Mesenchymal stem cell (in vitro differentiated cells and primary cell): ENCODE data around the gene C10orf90.
"Not testable (repeated sequence)": the region's sequence is repeated elsewhere in the genome, so short reads cannot be mapped to it uniquely, and the experiment has no call there.

Experiments used
- DNase-seq: peaks from one replicate; pipeline ENCODE4 v3.0.0-alpha.2; 2013
- H2AFZ ChIP-seq: one replicate; pipeline ENCODE4 v1.6.1; 2013; ENCODE audit warnings: low read depth, mild to moderate bottlenecking, control low read depth, inconsistent platforms, low read length, moderate library complexity
- H2AK5ac ChIP-seq: 2 replicates; pipeline ENCODE4 v1.6.1; 2013; ENCODE audit warnings: low read length, moderate library complexity, mild to moderate bottlenecking, inconsistent platforms; ENCODE audit not compliant: severe bottlenecking
- H2BK120ac ChIP-seq: one replicate; pipeline ENCODE4 v1.6.1; 2013; ENCODE audit warnings: low read depth, mild to moderate bottlenecking, inconsistent platforms, low read length, moderate library complexity
- H2BK12ac ChIP-seq, 2 experiments: one replicate each; pipeline ENCODE4 v1.6.1; 2013; ENCODE audit warnings: inconsistent platforms in 2 of 2, low read length in 2 of 2, mild to moderate bottlenecking in 2 of 2, moderate library complexity in 2 of 2, control low read depth in 1 of 2
- H2BK15ac ChIP-seq: one replicate; pipeline ENCODE4 v1.6.1; 2013; ENCODE audit warnings: mild to moderate bottlenecking, low read depth, inconsistent platforms; ENCODE audit not compliant: poor library complexity, severe bottlenecking
- H2BK5ac ChIP-seq: 2 replicates; pipeline ENCODE4 v1.6.1; 2013; ENCODE audit warnings: low read depth, mild to moderate bottlenecking, low read length, control low read depth, inconsistent platforms; ENCODE audit not compliant: poor library complexity, severe bottlenecking
- H3K14ac ChIP-seq, 2 experiments: one replicate each; pipeline ENCODE4 v1.6.1; 2013; ENCODE audit warnings: inconsistent platforms in 2 of 2, low read length in 2 of 2, control low read depth in 1 of 2, mild to moderate bottlenecking in 1 of 2, moderate library complexity in 1 of 2
- H3K18ac ChIP-seq, 2 experiments: one replicate each; pipeline ENCODE4 v1.6.1; 2013; ENCODE audit warnings: inconsistent platforms in 2 of 2, low read length in 2 of 2, control low read depth in 1 of 2, low read depth in 1 of 2, mild to moderate bottlenecking in 1 of 2
- H3K23ac ChIP-seq, 2 experiments: one replicate each; pipeline ENCODE4 v1.6.1; 2013; ENCODE audit warnings: inconsistent platforms in 2 of 2, low read length in 2 of 2, mild to moderate bottlenecking in 2 of 2, moderate library complexity in 2 of 2, control low read depth in 1 of 2
- H3K27ac ChIP-seq: 2 replicates; pipeline ENCODE4 v1.5.1; 2013; ENCODE audit warnings: mild to moderate bottlenecking, moderate library complexity, low read length, control low read depth, inconsistent platforms; ENCODE audit not compliant: poor library complexity, severe bottlenecking
- H3K27me3 ChIP-seq, 2 experiments: 2 replicates each; pipeline versions ENCODE4 v1.6.1 to v1.7.0; 2013; ENCODE audit warnings: low read length in 2 of 2, mild to moderate bottlenecking in 2 of 2, moderate library complexity in 2 of 2, control low read depth in 1 of 2, inconsistent platforms in 1 of 2; ENCODE audit not compliant: control insufficient read depth in 1 of 2, insufficient read depth in 1 of 2
- H3K36me3 ChIP-seq, 2 experiments: 2 replicates each; pipeline versions ENCODE4 v1.6.1 to v1.7.0; 2013; ENCODE audit warnings: low read length in 2 of 2, control low read depth in 1 of 2, inconsistent platforms in 1 of 2, low read depth in 1 of 2, mild to moderate bottlenecking in 1 of 2; ENCODE audit not compliant: insufficient read depth in 2 of 2, control insufficient read depth in 1 of 2
- H3K4ac ChIP-seq, 2 experiments: one replicate each; pipeline ENCODE4 v1.6.1; 2013; ENCODE audit warnings: inconsistent platforms in 2 of 2, low read length in 2 of 2, mild to moderate bottlenecking in 2 of 2, moderate library complexity in 2 of 2, control low read depth in 1 of 2, low read depth in 1 of 2
- H3K4me1 ChIP-seq: 2 replicates; pipeline ENCODE4 v1.6.1; 2013; ENCODE audit warnings: low read depth, low read length, control low read depth; ENCODE audit not compliant: control insufficient read depth, insufficient read depth
- H3K4me2 ChIP-seq: 2 replicates; pipeline ENCODE4 v1.6.1; 2013; ENCODE audit warnings: low read length, mild to moderate bottlenecking, inconsistent platforms; ENCODE audit not compliant: poor library complexity, severe bottlenecking
- H3K4me3 ChIP-seq, 2 experiments: 2 replicates each; pipeline versions ENCODE4 v1.5.1 to v1.7.0; 2013; ENCODE audit warnings: low read length in 2 of 2, mild to moderate bottlenecking in 2 of 2, control low read depth in 1 of 2, low read depth in 1 of 2; ENCODE audit not compliant: insufficient read depth in 1 of 2
- H3K79me1 ChIP-seq: replicated peaks from 2 replicates; pipeline ENCODE4 v1.6.1; 2013; ENCODE audit warnings: mild to moderate bottlenecking, control low read depth, low read length, inconsistent platforms; ENCODE audit not compliant: poor library complexity, severe bottlenecking
- H3K9ac ChIP-seq: 2 replicates; pipeline ENCODE4 v1.7.0; 2013; ENCODE audit warnings: mild to moderate bottlenecking, low read length, moderate library complexity
- H3K9me3 ChIP-seq: 2 replicates; pipeline ENCODE4 v1.7.0; 2013; ENCODE audit warnings: mild to moderate bottlenecking, low read length; ENCODE audit not compliant: control insufficient read depth
- H4K8ac ChIP-seq: one replicate; pipeline ENCODE4 v1.6.1; 2013; ENCODE audit warnings: inconsistent platforms, mild to moderate bottlenecking, low read length, moderate library complexity
- H4K91ac ChIP-seq: one replicate; pipeline ENCODE4 v1.6.1; 2013; ENCODE audit warnings: mild to moderate bottlenecking, low read length, inconsistent platforms
- WGBS: methylation state at CpG from one replicate; pipeline ENCODE4 v1.1.7; 2013; ENCODE audit warnings: mixed read lengths; 5-methylcytosine and 5-hydroxymethylcytosine counted together

Gene C10orf90

DNA sequence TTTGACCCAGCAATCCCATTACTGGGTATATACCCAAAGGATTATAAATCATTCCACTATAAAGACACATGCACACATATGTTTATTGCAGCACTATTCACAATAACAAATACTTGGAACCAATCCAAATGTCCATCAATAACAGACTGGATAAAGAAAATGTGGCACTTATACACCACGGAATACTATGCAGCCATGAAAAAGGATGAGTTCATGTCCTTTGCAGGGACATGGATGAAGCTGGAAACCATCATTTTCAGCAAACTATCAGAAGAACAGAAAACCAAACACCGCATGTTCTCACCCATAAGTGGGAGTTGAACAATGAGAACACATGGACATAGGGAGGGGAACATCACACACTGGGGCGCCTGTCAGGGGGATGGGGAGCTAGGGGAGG, 291.3 kb downstream of the C10orf90 start:
- not testable (repeated sequence) for H3K27me3 ChIP-seq, H2BK120ac ChIP-seq, H2BK12ac ChIP-seq, H3K4me1 ChIP-seq, H3K18ac ChIP-seq, H3K14ac ChIP-seq, H3K9ac ChIP-seq, H4K91ac ChIP-seq, H4K8ac ChIP-seq, H3K23ac ChIP-seq, H3K4ac ChIP-seq, H3K27ac ChIP-seq, H3K4me2 ChIP-seq, DNase-seq, H2BK15ac ChIP-seq, H3K9me3 ChIP-seq, H3K4me3 ChIP-seq, H2AK5ac ChIP-seq, H2BK5ac ChIP-seq, H3K79me1 ChIP-seq, H2AFZ ChIP-seq
- peaks cover 14 to 63% of the 10 kb centered on the region in 2 experiments for H3K36me3 ChIP-seq
- WGBS = 100% methylated on average over 1 of the region's 3 CpGs

GRCh38 chr10:126376956-126377355, 293.5 kb downstream of the C10orf90 start:
- Histone ChIP-seq H3K4me3 (no peak overlapping the region), H2BK120ac (no peak overlapping the region), H3K27ac (peak overlapping the region; percentile 71), H3K27me3 (no peaks in the 10 kb centered on the region), H3K9me3 (peaks cover 8% of the 10 kb centered on the region), H2BK5ac (no peak overlapping the region), H3K14ac (no peak overlapping the region), H3K4ac (no peak overlapping the region), H3K4me1 (peaks cover 3% of the 10 kb centered on the region), H3K23ac (no peak overlapping the region), H2BK12ac (no peak overlapping the region), H2AFZ (no peak overlapping the region), H4K8ac (no peak overlapping the region), H2AK5ac (no peak overlapping the region), H3K18ac (no peak overlapping the region), H3K9ac (no peak overlapping the region), H2BK15ac (no peak overlapping the region), H3K4me2 (no peak overlapping the region), H4K91ac (no peak overlapping the region), H3K36me3 (peaks cover 7 to 52% of the 10 kb centered on the region in 2 experiments), H3K79me1 (peaks cover 12% of the 10 kb centered on the region)
- DNase-seq = peak; percentile 58
- 72% methylated on average over 2 of the region's 2 CpGs for WGBS

DNA sequence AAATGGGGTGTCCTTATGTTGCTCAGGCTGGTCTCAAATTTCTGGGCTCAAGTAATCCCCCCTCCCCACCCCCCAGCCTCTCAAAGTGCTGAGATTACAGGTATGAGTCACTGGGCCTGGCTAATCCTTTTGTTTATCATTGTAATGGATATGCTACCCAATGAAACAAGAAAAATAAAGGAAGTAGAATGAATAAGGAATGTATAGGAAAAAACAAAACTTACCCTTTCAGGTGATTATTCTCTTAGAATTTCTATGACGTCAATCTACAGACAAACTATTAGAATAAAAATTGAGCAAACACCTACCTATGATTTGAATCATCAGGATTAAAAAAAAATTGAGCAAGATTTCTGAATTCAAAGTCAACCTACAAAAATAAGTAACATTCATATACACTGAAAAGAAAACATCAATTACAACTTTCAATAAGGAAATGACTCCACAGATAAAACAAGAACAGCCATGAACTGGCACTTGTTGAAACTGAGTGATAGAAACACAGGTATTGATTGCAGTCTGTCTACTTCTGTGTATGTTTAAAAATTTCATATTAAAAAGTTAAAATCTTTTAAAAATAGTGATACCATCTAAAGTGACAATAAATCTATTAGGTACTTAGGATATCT, 294.5 kb downstream of the C10orf90 start:
- Histone ChIP-seq H2BK15ac (no peak overlapping the region), H3K9ac (no peak overlapping the region)
- WGBS = 55% methylated on average over 1 of the region's 1 CpG

GRCh38 chr10:126375299-126375698, 295.2 kb downstream of the C10orf90 start:
- no peak overlapping the region for H3K9ac ChIP-seq
- peaks cover 8% of the 10 kb centered on the region for H3K9me3 ChIP-seq
- no peak for DNase-seq
- no peak overlapping the region for H3K27ac ChIP-seq
- H3K4me2 ChIP-seq = no peak overlapping the region
- no peak overlapping the region for H2BK120ac ChIP-seq
- H4K91ac ChIP-seq = no peak overlapping the region
- H2BK12ac ChIP-seq = no peak overlapping the region
- no peak overlapping the region for H4K8ac ChIP-seq
- H3K79me1 ChIP-seq = peaks cover 16% of the 10 kb centered on the region
- no peak overlapping the region for H3K4me3 ChIP-seq
- H3K23ac ChIP-seq = no peak overlapping the region
- no peak overlapping the region for H2BK15ac ChIP-seq
- no peak overlapping the region for H2AK5ac ChIP-seq
- no peak overlapping the region for H3K18ac ChIP-seq
- no peak overlapping the region for H3K14ac ChIP-seq
- H3K4me1 ChIP-seq = peaks cover 2% of the 10 kb centered on the region
- H3K36me3 ChIP-seq = peaks cover 0 to 48% of the 10 kb centered on the region in 2 experiments
- H2BK5ac ChIP-seq = no peak overlapping the region
- H3K27me3 ChIP-seq = no peaks in the 10 kb centered on the region
- no peak overlapping the region for H2AFZ ChIP-seq
- H3K4ac ChIP-seq = no peak overlapping the region

More for the DNA sequence above, 294.5 kb downstream of the C10orf90 start:
- H3K4ac ChIP-seq = no peak overlapping the region
- H4K8ac ChIP-seq = no peak overlapping the region
- H3K9me3 ChIP-seq = peaks cover 8% of the 10 kb centered on the region
- H4K91ac ChIP-seq = no peak overlapping the region
- H3K18ac ChIP-seq = no peak overlapping the region
- no peak overlapping the region for H3K14ac ChIP-seq
- H3K4me3 ChIP-seq = no peak overlapping the region
- no peak overlapping the region for H2AK5ac ChIP-seq
- H3K4me1 ChIP-seq = peaks cover 3% of the 10 kb centered on the region
- H3K79me1 ChIP-seq = peaks cover 12% of the 10 kb centered on the region
- H2BK5ac ChIP-seq = no peak overlapping the region
- H3K36me3 ChIP-seq = peaks cover 0 to 48% of the 10 kb centered on the region in 2 experiments
- DNase-seq = no peak
- no peak overlapping the region for H3K4me2 ChIP-seq
- no peak overlapping the region for H3K27ac ChIP-seq
- no peak overlapping the region for H2BK12ac ChIP-seq
- H3K23ac ChIP-seq = no peak overlapping the region
- H3K27me3 ChIP-seq = no peaks in the 10 kb centered on the region
- no peak overlapping the region for H2BK120ac ChIP-seq
- no peak overlapping the region for H2AFZ ChIP-seq
